ENCODE measurements around the gene MAP6. TPM values are rescaled to one million over a fixed set of nuclear protein-coding genes. Genes with fewer than 3 reads are reported as not detected.

Gene MAP6
- total RNA-seq, 3 donors from 2014 or later (not counting 1 experiment from before 2014, with no cell fraction given) = not detected

DNA sequence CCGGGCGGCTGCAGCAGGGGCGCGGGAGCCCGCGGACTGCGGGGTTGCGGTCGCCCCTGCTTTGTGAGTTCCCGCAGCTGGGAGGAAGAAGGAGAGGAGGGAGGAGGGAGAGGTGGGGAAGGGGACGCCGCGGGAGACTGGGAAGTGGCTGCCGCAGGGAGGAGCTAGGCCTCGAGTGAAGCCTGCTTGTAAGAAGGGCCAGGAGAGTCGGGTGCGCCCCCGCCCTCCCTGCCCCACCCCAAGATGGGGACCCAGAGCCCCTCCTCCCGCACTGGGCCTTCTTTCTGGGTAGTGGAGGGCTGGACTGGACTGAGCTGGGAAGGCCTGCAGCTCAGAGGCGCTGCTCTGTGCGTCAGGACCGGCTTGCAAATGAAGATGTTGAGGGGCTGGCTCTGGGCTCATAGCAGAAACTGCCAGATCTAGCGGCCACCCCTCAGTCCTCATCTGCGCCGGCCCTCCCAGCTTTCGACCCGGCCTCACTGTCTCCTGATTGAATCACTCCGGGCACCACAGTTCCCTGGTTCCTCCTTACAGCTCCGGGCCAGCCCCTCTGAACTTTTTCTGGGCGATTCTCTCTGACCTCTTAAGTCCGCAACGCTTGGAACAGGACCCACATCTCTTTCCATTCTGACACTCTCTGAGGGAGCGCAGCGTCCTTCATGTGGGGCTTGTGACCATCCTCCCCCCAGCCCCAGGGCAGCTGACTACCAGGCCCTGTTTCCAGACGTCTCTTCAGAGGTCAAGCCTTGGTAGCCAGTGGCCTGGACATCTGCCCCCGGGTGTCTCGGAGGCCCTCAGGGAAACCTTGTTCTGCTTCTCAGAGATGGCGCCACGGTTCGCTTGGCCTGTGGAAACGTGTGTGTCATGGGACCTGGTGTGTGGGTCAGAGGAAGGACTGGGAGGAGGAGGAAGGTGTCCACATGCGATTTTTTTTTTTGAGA lies 84.8 kb downstream of the MAP6 start:
- Histone ChIP-seq H3K36me3 (ENCODE audit: control insufficient read depth, insufficient read depth, low read length) (no peaks in the 10 kb centered on the region), H3K9me3 (ENCODE audit: control insufficient read depth, insufficient read depth, low read length) (no peaks in the 10 kb centered on the region), H3K27ac (ENCODE audit: low read length) (peak overlapping the region; percentile 27), H3K4me1 (ENCODE audit: control insufficient read depth, insufficient read depth, low read length) (peaks cover 20% of the 10 kb centered on the region), H3K4me3 (ENCODE audit: low read length) (peak overlapping the region; percentile 72), H3K27me3 (ENCODE audit: control insufficient read depth, insufficient read depth, low read length) (no peaks in the 10 kb centered on the region)
- peak in 2 of 3 donors; percentile 7 to 24 for ATAC-seq
- Mint-ChIP-seq H3K9me3 (no peaks in the 10 kb centered on the region), H3K36me3 (no peaks in the 10 kb centered on the region), H3K27ac (peak overlapping the region in 1 of 2 donors; percentile 78), H3K4me1 (peaks cover 8 to 23% of the 10 kb centered on the region in 2 donors), H3K27me3 (ENCODE audit: low read depth in 2 of 2) (peaks cover 4 to 8% of the 10 kb centered on the region in 2 donors), H3K4me3 (peak overlapping the region; percentile 83)
- TF ChIP-seq, protein P1, sequence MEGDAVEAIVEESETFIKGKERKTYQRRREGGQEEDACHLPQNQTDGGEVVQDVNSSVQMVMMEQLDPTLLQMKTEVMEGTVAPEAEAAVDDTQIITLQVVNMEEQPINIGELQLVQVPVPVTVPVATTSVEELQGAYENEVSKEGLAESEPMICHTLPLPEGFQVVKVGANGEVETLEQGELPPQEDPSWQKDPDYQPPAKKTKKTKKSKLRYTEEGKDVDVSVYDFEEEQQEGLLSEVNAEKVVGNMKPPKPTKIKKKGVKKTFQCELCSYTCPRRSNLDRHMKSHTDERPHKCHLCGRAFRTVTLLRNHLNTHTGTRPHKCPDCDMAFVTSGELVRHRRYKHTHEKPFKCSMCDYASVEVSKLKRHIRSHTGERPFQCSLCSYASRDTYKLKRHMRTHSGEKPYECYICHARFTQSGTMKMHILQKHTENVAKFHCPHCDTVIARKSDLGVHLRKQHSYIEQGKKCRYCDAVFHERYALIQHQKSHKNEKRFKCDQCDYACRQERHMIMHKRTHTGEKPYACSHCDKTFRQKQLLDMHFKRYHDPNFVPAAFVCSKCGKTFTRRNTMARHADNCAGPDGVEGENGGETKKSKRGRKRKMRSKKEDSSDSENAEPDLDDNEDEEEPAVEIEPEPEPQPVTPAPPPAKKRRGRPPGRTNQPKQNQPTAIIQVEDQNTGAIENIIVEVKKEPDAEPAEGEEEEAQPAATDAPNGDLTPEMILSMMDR (IDR thresholded peaks at IDR 0.05) = no peak
- DNase-seq = peak in 1 of 2 donors; percentile 36
- WGBS (ENCODE audit: insufficient coverage) = 29% methylated on average over 41 of the region's 42 CpGs
- intact Hi-C loops (cut with micrococcal nuclease) = no loop called here

DNA sequence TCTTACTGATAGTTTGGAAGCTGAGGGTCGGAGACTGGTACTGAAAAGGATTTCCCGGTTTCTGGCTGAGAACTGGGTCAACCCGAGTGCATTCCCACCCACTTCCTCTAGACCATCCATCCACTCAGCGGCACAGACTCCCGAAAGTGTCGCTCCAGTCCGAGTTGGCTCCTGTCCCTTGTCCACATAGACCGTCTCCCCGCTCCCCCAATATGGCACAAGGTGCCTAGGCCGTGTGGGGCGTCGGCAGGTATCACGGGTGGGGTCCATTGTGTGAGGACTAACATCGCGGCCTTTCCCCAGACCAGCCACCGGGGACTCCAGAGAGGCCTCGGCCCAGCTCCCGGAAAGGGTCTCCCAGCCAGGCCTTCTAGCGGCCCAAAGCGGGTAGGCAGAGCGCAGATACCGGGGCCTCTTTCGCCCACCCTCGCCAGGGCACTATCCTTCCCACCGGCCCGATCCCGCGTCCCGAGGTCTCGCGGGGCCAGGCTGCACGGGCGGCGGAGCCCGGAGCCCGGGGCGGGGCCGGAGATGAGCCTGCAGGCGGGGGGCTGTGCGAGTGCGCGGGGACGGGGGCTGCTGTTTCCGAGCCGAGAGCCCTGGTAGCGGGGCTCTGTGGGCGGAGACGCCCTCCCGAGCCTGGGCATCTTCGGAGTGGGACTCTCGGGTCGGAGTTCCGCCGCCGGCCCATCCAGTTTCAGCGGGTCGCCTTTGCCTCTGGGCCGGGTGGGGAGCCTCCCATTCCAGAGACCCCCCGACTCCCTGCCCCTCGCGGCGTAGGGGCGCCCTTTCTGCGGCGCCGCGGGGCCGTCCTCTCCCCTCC lies 85.7 kb downstream of the MAP6 start:
- H3K36me3 Mint-ChIP-seq = no peaks in the 10 kb centered on the region
- H3K4me3 Mint-ChIP-seq = peak overlapping the region; percentile 83
- Histone ChIP-seq H3K4me1 (ENCODE audit: control insufficient read depth, insufficient read depth, low read length) (peaks cover 20% of the 10 kb centered on the region), H3K4me3 (ENCODE audit: low read length) (peak overlapping the region; percentile 72), H3K27ac (ENCODE audit: low read length) (peak overlapping the region; percentile 65), H3K27me3 (ENCODE audit: control insufficient read depth, insufficient read depth, low read length) (no peaks in the 10 kb centered on the region), H3K36me3 (ENCODE audit: control insufficient read depth, insufficient read depth, low read length) (no peaks in the 10 kb centered on the region), H3K9me3 (ENCODE audit: control insufficient read depth, insufficient read depth, low read length) (no peaks in the 10 kb centered on the region)
- peak; percentile 42 to 78 for DNase-seq
- peak overlapping the region; percentile 60 to 88 for H3K27ac Mint-ChIP-seq
- H3K27me3 Mint-ChIP-seq (ENCODE audit: low read depth in 2 of 2) = peaks cover 4 to 8% of the 10 kb centered on the region in 2 donors
- peaks cover 8 to 23% of the 10 kb centered on the region in 2 donors for H3K4me1 Mint-ChIP-seq
- TF ChIP-seq, protein P1 (IDR thresholded peaks at IDR 0.05) = no peak
- no peaks in the 10 kb centered on the region for H3K9me3 Mint-ChIP-seq
- under 1% methylated on average over 68 of the region's 68 CpGs for WGBS (ENCODE audit: insufficient coverage)
- intact Hi-C loops (cut with micrococcal nuclease) = no loop called here
- peak; percentile 72 to 94 (median 85) for ATAC-seq

DNA sequence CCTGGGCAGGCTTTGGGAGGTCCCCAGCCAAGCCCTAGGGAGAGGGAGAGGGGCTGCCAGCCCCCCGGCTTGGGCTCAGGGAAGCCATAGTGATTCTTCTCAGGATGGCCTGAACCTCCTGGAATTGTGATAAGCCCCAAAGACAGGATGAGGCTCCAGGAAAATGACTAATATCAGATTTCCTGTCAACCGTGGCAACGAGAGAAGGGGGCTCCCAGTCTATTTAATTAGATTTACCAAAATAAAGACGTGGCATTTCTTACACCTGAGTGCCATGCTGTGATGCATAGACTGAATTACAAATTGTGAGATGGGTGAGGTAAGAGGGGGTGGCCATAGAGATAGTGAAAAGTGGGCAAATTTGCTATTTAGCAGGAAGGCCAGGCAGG lies 86.3 kb downstream of the MAP6 start:
- Mint-ChIP-seq H3K36me3 (no peaks in the 10 kb centered on the region), H3K9me3 (no peaks in the 10 kb centered on the region), H3K4me3 (peak overlapping the region; percentile 83), H3K27me3 (ENCODE audit: low read depth in 2 of 2) (peaks cover 4 to 8% of the 10 kb centered on the region in 2 donors), H3K27ac (peak overlapping the region; percentile 60 to 88), H3K4me1 (peaks cover 8 to 24% of the 10 kb centered on the region in 2 donors)
- DNase-seq (no peak), ATAC-seq (peak in 1 of 3 donors; percentile 19)
- TF ChIP-seq, protein P1 (IDR thresholded peaks at IDR 0.05) = no peak
- peak overlapping the region; percentile 65 for H3K27ac ChIP-seq (ENCODE audit: low read length)
- H3K9me3 ChIP-seq (ENCODE audit: control insufficient read depth, insufficient read depth, low read length) = no peaks in the 10 kb centered on the region
- no peaks in the 10 kb centered on the region for H3K27me3 ChIP-seq (ENCODE audit: control insufficient read depth, insufficient read depth, low read length)
- 16% methylated on average over 4 of the region's 4 CpGs for WGBS (ENCODE audit: insufficient coverage)
- H3K36me3 ChIP-seq (ENCODE audit: control insufficient read depth, insufficient read depth, low read length) = no peaks in the 10 kb centered on the region
- H3K4me3 ChIP-seq (ENCODE audit: low read length) = peak overlapping the region; percentile 72
- peaks cover 20% of the 10 kb centered on the region for H3K4me1 ChIP-seq (ENCODE audit: control insufficient read depth, insufficient read depth, low read length)
- intact Hi-C loops (cut with micrococcal nuclease) = no loop called here

All from natural killer cell (primary cell).